Left forelimb (tissue), 1 donor: ENCODE data around the gene HERC4.
"Not testable (repeated sequence)": the region's sequence is repeated elsewhere in the genome, so short reads cannot be mapped to it uniquely, and the experiment has no call there.

ENCODE experiments used
- DNase-seq: peaks from one replicate; pipeline ENCODE4 v3.0.0-alpha.2; 2018; ENCODE audit warnings: low spot score

HERC4 gene

DNA sequence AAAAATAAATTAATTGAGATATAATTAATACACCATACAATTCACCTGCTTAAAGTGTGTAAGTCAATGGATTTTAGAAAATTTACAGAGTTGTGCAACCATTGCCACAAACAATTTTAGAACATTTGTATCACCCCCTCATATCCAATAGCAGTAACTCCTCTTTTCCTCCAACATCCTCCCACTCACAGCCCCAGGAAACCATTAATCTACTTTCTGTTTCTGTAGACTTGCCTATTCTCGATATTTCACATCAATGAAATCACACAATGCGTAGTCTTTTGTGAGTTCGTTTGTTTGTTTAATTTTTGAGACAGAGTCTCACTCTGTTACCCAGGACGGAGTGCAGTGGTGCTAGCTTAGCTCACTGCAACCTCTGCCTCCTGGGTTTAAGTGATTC, 13.7 kb upstream of the HERC4 start:
- DNase-seq, result no peak

- no peak for DNase-seq
Measured at GRCh38 chr10:68087685-68088401, 12.8 kb upstream of the HERC4 start.

- DNase-seq, result no peak
Measured at GRCh38 chr10:68086910-68087684, 12.0 kb upstream of the HERC4 start.

- no peak for DNase-seq
Measured at GRCh38 chr10:68086011-68086410, 10.9 kb upstream of the HERC4 start.

DNA sequence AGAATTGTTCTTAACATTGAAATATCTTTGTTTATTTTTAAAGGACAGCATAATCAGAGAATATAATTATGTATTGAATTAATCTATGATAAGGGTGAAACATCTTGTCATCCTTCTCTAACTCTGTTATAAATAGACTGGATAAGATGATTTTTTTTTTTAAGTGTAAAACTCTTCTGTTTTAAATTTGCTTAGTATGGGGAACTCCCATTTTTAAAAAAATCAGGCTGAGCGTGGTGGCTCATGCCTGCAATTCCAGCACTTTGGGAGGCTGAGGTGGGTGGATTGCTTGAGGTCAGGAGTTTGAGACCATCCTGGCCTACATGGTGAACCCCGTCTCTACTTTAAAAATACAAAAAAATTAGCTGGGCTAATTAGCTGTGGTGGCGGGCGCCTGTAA, 9.4 kb upstream of the HERC4 start:
- no peak for DNase-seq

DNA sequence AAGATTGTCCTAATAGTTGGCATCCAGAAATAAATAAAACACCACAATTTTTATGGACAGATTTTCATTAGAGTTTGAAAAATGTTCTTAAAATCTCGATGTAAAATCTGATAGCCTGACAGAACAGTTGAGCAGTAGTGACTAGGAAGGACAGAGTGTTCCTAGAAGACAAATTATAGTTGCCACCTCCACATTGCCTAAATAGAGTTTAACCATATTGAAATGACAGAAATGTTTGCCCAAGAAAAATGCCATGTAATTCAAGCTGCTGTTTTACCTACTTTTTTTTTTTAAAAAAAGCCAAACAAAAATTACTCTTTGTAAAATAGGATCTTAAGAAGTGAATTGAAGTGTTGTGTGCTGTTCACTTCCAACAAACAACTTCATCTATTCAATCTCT, 8.9 kb upstream of the HERC4 start:
- DNase-seq, result no peak

GRCh38 chr10:68082872-68083271, 7.8 kb upstream of the HERC4 start:
- DNase-seq, result no peak

DNA sequence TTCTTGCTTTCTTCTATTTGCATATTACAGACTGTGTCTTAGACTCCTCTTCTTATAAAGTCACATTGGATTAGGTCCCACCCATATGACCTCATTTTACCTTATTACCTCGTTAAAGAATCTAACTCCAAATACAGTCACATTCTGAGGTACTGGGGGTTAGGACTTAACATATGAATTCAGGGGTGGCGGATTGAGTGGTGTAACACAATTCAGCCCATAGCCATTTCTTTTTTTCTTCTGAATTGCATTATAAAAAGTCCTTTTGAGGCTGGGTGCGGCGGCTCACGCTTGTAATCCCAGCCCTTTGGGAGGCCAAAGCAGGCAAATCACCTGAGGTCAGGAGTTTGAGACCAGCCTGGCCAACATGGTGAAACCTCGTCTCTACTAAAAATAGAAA, 6.8 kb upstream of the HERC4 start:
- DNase-seq, result no peak

- DNase-seq, result no peak
Measured at GRCh38 chr10:68080853-68081431, 5.9 kb upstream of the HERC4 start.

- DNase-seq, result no peak
Measured at GRCh38 chr10:68079434-68079833, 4.4 kb upstream of the HERC4 start.

GRCh38 chr10:68077026-68077425, 1.9 kb upstream of the HERC4 start:
- no peak for DNase-seq

DNA sequence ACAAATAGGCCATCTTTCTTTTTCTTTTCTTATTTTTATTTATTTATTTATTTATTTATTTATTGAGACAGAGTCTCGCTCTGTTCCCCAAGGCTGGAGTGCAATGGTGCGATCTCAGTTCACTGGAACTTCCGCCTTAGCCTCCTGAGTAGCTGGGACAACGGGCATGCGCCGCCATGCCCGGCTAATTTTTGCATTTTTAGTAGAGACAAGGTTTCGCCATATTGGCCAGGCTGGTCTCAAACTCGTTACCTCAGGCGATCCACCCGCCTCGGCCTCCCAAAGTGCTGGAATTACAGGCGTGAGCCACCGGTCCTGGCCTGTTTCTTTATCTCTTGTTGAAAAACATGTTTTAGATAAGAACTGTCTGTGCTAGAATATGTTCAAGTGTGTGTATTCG, 998 bp upstream of the HERC4 start:
- DNase-seq, result not testable (repeated sequence)

DNA sequence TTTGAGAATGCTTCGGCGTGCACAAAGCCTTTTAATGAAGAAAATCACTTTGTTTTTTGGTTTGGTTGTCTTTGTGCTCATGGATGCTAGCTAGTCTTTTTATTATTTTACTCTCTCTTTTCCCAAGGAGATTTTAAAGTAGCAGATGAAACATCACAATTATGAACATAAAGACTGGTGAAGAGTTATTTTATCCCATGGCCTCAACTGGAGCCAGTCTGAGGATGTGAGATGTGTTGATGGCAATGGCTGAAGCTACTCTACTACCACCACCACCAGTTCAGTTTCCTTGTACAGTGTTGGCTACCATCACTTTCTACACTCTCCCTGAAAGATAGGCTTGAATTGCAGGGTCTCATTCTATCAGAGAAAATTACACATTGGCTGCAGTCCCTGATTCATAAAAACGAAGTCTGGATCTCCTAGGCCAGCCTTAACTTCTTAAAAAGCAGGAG, 494 bp upstream of the HERC4 start:
- no peak for DNase-seq

GRCh38 chr10:68074031-68074774, 880 bp downstream of the HERC4 start:
- DNase-seq, result no peak

DNA sequence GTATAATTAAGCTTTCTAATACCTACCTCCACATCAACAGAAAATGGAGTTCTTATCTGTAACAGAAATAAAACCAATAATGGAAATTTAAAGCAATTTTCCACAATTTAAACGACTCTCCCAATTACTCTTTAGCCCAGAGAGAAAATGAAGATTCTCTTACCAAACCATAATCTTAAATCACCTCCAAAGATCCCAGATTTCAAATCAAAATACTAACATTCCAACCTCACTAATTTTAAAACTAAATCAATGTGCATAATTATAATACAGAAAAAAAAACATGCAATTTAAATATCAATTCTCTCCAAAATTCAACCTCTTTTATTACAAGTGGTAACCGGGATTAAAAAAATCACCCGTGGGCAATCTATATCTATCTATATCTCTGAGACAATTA, 1.5 kb downstream of the HERC4 start:
- DNase-seq, result no peak

DNA sequence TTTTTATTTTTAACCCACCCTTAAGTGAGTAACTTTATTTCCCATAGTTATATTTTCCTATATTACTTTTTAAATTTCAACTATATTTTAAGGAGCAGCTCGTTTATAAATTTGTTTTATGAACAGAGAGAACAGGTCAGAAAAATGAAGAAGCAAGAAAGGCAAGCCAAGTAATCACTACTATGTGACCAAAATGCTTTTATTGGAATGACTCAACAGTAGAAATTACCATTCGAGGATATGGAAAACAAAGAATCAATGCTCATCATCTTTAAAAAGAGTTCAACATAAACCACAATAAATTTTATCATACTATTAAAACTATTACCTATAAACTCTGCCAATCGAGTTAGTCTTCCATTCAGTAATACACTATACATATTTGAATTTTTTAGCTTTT, 7.6 kb downstream of the HERC4 start:
- no peak for DNase-seq

DNA sequence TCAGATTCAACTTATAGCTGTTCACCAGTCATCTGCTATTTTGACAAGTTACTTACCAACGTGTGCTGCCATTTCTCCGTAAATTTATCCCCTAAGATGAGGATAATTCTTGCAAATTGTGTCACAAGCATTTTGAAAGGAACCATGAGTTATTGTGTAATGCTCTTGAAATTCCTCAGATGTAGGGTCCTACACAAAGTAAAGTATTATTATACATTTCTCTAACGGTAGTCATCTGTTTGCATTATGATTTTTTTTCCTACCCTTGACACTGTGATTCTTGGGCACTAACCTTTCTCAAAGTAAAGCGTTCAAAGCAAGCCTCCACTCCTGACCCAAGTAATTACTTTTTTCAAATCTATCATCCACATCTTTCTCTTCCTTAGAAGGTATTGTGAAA, 8.1 kb downstream of the HERC4 start:
- DNase-seq, result no peak

DNA sequence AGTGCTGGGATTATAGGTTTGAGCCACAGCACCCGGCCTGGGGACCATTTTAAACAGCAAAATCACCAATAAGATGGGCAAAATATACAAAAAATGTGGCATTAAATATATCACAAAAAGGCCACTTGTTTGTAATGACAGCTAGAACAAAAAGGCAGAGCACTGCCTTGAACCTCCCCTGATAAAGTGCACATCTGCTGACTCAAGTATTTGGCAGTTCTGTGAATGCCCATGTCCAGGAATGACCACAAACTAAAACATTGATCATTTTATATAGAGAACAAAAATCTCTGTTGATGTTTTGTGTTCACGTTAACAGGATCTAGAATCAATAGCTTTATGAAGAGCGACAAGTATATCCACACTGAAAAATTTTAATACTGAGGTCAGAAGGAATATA, 21.5 kb downstream of the HERC4 start:
- DNase-seq, result no peak

GRCh38 chr10:68052463-68052862, 22.6 kb downstream of the HERC4 start:
- no peak for DNase-seq

GRCh38 chr10:68049289-68050078, 25.6 kb downstream of the HERC4 start:
- no peak for DNase-seq

DNA sequence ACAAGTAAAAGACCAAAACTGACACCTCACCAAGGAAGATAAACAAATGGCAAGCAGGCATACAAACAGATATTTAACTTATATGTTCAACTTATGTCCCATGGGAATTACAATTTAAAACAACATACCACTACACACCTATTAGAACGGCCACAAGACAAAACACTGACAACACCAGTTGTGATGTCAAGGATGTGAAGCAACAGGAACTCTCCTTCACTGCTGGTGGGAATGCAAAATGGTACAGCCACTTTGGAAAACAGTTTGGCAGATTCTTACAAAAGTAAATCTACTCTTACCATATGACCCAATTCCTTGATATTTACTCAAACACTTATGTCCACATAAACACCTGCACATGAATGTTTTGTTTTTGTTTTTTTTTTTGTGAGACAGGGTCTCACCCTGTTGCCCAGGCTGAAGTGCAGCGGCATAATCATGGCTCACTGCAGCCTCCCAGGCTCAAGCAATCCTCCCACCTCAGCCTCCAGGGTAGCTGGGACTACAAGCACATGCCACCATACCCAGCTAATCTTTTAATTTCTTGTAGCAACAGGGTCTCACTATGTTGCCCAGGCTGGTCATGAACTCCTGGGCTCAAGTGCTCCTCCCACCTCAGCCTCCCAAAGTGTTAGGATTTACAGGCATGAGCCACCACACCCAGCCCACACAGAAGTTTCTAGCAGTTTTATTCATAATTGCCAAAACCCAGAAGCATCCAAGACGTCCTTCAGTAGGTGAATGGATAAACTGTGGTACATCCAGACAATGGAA, 27.3 kb downstream of the HERC4 start:
- DNase-seq, result no peak
